GM18519 (cell line): ENCODE measurements around the gene MAML1.
"Not testable (repeated sequence)": the region's sequence is repeated elsewhere in the genome, so short reads cannot be mapped to it uniquely, and the experiment has no call there.

ENCODE experiments used
- ATAC-seq: cut with Tn5 transposase; IDR thresholded peaks from one replicate; pipeline ENCODE4 v1.9.1; 2021; ENCODE audit warnings: mild to moderate bottlenecking, moderate library complexity; ENCODE audit not compliant: unreplicated experiment, low FRiP score

The MAML1 gene

DNA sequence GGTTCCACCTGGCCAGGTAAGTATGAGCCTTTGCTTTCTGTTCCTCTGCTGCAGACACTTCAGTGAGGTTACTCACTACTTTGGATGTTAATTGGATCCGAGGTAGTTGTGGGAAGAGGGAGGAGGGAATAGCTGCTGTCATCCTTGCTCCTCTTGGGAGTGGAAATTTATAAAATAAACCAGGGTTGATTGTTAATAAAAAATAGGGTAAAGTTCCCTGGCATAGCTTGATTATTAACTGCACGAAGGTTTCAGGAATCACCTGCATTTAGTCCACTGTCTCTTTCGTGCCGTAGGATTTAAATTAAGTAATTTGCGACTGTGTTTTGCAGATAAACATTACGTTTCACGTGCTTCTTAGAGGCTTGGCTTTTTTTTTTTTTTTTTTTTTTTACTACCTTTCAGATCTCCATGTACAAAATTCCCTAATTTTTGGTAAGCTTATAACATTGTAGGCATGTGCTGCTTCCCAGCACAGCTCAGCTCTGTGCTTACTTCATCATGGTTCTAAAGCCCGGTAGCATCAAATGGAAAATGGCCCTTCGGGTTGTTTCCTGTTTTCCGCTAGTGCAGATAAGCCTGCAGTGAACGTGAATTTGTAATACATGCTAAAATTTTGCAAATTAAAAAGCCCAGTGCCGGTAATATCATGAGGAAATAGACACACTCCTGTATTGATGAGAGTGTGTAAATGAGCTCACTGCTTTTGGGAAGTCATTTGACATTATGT lies 34.3 kb downstream of the MAML1 start:
- no peak for ATAC-seq

DNA sequence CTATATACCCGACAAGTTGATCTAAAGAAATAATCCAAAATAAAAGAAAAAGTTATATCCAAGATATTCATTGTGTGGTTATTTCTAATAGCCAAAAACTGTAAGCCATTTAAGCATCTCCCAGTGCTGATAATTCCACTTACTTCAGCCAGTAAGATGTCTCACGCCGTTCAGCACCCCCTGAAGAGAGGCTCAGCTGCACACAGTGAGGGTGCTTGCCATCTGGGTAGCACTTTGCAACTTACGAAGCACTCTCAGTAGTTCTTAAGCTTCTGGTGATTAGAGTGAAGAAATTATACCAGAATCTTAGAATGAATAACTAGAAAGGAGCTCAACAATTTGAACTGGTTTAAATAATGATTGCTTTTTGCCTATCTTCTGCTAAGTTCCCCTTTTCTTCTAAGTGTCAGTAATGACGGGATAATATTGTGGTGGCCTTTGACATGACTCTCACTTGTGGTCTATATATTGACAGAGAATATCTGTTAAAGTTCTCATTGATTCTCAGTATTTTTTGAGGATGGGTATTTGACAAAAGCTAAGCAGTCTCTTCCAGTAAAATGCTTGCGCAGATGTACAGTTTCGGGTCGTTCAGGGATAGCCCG lies 35.0 kb downstream of the MAML1 start:
- no peak for ATAC-seq

DNA sequence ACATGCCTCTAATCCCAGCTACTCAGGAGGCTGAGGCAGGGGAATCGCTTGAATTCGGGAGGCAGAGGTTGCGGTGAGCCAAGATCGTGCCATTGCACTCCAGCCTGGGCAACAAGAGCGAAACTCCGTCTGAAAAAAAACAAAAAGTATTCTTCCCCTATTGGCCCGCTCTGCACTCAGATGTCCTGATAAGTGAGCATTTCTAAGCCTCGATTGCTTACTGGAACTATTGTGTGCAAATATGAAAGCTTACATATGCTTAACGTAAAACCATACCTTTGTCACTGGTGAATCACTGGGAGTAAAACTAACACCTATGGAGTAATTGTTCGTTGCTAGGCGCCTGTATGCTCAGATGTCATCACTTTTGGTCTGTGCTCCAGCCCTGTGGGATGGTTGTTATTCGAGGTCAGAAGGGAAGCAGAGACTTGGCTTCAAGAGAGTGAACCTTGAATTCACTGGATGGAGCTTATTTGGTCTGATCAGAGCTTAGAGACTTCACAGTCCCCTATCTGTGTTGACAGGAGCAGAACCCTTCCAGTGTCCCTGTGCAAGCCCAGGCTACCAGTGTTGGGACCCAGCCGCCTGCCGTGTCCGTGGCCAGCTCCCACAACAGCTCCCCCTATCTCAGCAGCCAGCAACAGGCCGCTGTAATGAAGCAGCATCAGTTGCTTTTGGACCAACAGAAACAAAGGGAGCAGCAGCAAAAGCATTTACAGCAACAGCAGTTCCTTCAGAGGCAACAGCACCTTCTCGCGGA lies 35.9 kb downstream of the MAML1 start:
- ATAC-seq: no peak

DNA sequence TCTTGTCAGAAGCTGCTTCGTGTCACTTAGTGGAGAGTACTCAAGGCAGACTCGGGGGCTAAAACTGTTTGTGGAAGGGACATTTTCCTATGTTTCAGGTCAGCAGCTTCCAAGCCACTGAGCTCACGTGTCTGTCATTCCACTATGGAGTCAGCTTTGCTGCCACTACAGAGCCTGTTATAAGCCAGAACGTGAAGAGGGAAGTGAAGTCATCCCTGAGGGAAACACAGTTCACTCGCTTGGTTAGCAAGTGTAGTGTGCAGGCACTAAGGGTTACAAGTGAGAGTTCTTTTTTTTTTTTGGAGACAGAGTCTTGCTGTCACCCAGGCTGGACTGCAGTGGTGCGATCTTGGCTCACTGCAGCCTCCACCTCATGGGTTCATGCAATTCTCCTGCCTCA lies 36.6 kb downstream of the MAML1 start:
- ATAC-seq: no peak

DNA sequence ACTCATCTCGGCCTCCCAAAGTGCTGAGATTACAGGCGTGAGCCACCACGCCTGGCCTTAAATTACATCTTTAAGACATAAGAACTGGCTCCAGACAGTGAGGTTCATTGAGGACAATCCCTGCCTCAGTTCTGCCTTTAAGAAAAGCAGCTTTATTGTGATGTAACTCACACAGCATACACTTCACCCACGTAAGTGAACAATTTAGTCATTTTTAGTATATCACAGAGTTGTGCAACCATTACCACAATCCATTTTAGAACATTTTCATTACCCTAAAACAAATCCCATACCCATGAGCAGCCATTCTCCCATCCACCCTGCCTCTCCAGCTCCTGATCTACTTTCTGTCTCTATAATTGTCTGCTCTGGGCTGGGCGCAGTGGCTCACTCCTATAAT lies 37.2 kb downstream of the MAML1 start:
- no peak for ATAC-seq

DNA sequence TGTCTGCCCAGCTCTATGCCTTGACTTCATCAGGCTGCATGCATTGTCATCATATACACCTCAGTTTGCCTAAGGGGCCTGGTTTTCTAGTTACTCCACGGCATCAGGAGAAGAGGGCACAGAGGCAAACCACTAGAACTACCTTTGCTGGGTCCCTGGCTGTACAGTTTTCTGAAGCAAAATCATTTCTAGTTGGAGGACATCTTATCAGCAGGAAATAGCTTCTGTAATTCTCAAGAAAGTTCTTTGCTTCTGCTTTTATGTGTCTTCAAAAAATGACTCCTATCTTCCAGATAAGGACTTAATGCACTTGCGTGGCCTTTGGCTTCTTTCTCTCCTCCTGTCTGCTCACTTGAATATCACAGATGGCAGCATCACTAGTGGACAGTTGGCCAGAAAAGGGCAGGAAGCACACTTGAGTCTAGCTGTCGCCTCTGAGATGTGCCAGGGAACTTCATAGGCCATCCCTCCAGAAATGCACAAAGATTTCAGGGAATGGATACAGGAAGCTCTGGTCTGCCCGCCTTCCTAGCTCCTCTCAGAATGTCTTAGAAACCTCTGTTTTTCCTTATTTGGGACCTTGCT lies 38.8 kb downstream of the MAML1 start:
- no peak for ATAC-seq

DNA sequence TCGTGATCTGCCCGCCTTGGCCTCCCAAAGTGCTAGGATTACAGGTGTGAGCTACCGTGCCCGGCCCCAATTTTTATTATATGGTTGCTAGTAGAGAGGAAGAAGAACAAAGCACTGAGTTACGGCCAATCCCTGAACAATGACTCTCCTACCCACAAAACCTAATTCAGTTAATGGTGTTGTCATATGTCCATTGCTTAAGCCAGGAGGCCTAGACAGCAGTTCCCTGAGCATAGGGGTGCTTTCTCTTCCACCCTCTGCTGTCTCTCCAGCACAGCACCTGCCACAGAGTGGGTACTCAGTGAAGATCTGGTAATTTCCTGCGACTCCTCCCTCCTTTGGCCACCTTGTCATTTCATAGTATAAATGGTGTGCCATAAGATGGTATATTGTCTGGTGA lies 39.7 kb downstream of the MAML1 start:
- no peak for ATAC-seq

DNA sequence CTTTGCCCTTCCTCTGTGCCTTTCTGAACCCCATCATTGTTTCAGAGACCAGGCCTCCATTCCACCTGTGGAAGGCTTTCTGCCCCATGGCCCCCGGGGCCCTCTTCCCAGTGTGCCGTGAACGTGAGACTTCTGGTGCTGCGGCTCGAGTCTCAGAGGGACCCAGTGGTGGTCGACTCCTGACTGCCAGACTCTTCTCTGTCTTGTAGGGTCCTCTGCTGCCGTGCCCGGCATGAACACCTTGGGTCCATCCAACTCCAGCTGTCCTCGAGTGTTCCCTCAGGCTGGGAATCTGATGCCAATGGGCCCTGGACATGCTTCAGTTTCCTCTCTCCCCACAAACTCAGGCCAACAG lies 41.0 kb downstream of the MAML1 start:
- ATAC-seq: no peak

DNA sequence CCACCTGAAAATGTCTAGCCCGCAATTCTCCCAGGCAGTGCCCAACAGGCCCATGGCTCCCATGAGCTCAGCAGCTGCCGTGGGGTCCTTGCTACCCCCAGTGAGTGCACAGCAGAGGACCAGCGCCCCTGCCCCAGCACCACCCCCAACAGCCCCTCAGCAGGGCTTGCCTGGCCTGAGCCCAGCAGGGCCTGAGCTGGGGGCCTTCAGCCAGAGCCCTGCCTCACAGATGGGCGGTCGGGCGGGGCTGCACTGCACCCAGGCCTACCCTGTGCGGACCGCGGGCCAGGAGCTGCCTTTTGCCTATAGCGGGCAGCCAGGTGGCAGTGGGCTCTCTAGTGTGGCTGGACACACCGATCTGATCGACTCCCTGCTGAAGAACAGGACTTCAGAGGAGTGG lies 41.8 kb downstream of the MAML1 start:
- no peak for ATAC-seq

DNA sequence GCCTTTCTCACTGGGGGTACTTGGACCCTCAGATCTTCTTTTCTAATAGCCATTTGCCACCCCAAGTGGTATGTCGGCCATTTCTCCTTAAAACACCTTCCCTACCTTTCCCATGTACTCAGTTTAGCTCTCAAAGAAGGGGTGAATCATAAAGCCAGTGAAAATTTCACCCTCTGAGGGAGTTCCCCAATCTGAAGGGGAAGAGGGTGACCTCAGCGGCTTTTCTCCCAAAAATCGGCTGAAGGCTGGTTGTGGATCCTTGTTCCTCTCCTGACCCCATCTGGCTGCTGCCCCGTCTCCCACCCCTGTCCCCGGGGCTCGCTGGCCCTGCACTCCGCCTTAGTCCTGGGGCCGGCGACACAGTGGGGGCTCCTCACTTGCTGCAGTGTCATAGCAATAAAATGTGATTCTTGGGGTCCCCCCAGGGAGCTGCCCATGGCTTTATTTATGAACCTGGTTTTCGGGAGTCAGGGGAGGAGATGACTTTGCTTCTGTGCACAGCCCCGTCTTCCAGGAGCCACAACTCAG lies 43.9 kb downstream of the MAML1 start:
- no peak for ATAC-seq

DNA sequence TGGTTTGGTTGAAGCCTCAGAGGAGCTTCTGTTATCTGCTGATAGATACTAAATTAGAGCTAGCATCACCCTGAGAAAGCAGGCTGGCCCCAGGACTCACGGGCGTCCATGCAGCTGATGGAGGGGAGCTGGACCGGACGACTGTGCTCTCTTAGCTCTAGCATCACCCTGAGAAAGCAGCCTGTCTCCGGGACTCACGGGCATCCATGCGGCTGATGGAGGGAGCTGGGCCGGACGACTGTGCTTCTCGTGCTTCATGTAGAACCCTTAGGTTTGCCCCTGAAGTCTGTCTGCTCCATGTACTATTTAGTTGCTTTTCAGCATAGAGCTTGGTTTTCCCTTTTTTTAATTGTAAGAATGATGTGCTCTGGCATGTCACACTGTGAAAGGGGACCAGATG lies 44.8 kb downstream of the MAML1 start:
- ATAC-seq: no peak

DNA sequence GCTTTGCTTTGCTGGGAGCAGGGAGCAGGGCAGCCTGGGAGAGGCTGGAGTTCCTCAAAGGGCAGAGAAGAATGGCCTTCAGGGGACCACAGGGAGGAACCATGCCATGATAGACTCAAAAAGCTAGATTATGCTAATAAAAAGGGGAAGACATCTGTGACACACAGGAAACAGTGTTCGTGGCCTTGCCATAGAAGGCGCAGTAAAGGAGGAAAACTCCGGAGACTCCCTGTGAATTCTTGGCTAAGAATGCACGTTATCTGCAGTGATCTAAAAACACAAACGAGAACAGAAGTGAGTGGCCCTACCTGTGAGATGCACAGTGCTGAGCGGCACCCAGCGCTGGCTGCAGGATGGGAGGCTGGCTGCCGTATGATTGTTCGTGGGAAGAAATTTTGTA lies 45.3 kb downstream of the MAML1 start:
- ATAC-seq: no peak

DNA sequence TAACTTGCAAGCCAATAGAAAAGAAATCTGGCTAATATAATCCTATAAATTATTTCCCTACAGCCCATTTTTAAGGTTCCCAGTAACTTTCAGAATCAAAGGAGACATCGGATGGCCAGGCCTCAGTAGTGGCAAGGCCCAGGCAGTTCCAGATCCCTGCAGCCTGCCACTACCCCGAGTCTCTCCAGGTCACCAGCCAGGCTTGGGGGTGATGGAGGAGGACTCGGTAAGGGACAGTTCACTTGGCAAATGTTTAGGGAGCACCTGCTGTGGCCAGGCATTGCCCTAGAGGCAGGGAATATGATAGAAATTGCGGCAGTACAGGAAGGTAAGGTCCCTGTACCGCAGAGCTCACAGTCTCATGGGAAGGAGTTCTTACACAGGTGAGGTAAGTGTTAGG lies 46.0 kb downstream of the MAML1 start:
- no peak for ATAC-seq

DNA sequence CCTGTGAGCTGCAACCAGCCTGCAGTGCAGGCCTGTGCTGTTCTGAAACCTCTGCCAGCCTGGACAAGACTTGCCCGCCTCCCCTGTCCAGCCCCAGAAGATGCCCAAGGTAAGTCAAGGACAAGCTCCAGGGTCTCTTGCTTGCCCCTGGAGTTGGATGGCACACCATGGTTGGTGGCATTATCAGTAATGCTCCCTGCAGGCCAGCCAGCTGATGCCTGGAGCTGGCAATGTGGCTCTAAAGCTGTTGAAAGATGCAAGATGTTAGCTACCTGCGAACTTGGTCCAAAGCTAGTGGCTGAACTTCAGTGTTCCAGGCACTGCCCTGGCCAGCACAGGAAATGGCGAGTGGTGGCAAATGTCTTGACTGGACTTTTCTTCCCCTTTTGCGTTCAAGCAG lies 47.2 kb downstream of the MAML1 start:
- no peak for ATAC-seq

DNA sequence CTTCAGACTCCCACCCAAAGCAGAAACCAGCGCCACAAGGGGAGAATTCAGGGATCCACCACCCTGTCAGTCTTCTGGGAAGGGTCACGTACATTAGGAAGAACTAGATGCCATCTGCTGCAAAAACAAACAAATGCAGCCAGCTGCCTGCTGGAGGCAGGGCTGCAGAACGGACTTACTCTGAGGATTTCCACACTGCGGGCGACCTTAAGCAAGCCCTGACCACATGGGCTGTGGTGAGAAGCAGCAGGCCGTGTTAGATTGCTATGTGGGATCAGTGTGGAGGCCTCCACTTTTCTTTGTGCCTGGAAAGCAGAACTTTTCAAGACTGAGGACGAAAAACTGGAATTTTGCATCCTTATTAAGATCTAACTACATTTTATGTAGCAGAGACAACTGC lies 47.7 kb downstream of the MAML1 start:
- ATAC-seq: no peak

DNA sequence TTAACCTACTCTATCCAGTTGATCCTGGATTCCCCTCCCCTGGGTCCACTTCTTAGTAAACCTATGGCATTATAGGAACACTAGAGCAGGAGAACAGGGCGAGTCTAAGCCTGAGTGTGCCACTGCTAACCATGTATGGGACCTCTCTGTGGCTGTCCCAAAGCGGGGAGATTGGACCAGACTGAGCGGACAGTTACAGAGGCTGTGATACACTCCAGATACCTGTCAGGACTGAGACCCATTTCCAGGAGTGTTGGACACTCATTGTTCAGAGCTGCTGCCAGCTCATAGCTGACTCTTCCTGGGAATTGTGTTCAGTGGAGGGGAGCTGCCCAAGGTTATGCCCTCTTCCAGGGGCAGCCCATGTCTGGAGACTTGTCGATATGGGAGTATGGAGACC lies 49.2 kb downstream of the MAML1 start:
- no peak for ATAC-seq

DNA sequence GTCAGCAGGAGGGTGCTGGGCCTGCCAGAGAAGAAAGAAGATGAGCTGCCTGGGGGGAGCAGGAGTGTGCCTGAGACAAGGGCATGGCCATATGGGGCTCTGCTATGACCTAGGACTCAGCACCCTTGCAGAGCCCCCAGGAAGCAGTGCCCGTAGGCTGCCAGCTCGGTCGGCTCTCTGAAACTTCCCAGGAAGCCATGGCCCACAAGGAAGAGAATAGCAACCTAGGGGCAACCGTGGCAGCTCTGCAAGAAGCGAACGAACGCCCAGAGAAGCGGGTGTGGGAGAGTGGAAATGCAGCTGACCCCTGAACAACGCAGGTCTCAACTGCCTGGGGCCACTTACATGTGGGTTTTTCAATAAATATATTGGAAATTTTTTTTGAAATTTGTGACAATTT lies 50.5 kb downstream of the MAML1 start:
- no peak for ATAC-seq

DNA sequence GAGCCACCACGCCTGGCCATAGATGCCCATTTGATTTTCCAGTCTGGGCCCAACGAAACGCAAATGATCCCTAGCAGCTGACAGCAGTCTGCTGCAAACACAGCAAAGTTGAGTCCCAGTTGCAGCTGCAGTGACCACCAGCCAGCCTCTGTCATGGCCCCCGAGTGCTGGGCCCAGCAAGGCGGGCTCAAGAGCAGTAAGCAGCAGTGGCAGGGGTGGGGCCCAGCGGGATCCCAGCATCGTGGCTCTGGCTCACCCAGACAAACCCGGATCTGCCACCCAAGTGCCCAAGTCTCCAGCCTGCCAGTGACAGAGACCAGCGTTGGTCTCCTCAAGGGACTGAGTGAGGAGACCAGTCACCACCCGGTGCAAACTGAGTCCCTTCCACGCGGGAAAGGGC lies 54.2 kb downstream of the MAML1 start:
- ATAC-seq: no peak

DNA sequence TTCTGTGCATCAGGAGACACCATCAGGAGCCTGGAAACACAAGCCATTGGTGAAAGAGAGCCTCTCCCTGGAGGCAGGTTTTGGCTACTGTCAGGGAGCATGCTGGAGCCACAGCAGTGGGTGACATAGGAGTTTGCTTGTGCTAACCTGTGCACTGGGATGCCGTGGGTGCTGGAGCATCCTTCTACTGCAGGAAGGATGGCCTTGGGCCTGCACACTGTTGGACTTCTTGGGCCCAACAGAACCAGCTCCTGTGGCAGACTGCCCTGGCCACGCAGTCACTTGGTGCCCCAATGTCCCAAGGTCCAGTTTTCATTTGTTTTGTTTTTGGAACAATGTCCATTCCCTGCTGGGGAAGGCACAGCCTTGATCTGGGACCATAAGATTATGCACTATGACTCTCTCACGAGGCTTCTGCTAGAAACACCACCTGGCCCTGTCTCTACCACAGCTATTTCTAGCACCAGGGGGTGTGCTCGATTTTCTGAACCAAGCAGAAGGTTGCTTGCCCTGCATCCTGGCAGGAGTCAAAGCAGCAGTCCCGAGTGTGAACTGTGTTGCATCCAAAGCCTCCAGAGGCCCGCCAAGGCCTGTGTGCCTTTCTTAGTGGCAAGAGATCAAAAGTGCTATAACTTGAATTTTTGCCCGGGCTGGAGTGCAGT lies 55.7 kb downstream of the MAML1 start:
- no peak for ATAC-seq

DNA sequence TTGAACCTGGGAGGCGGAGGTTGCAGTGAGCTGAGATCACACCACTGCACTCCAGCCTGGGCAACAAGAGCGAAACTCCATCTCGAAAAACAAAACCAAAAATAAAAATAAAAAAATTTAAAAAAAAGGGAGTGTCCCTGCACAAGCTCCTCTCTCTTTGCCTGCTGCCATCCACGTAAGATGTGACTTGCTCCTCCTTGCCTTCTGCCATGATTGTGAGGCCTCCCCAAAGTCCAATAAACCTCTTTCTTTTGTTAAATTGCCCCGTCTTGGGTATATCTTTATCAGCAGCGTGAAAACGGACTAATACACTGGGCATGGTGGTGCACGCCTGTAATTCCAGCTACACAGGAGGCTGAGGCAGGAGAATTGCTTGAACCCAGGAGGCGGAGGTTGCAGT lies 56.7 kb downstream of the MAML1 start:
- ATAC-seq: not testable (repeated sequence)
